Hair follicle dermal papilla cell (primary cell): Measurements from ENCODE around the gene SLCO2A1. TPM values are rescaled to one million over a fixed set of nuclear protein-coding genes. Genes with fewer than 3 reads are reported as not detected.

ENCODE experiments used
- total RNA-seq: library from RNA; depleted of rRNA; stranded (reverse); fragments of >200 nt; gene quantifications from 2 replicates; pipeline ENCODE4 v1.2.3, GENCODE V29; 2012

SLCO2A1 gene
- total RNA-seq = 0.73 and 2.4 TPM in 2 replicates

GRCh38 chr3:134029734-134030378 is at the start of gene SLCO2A1:
TSS of gene SLCO2A1 (minus strand) at chr3:134029925. CDS start at chr3:134029802, 123 bp downstream.

GRCh38 chr3:133895208-133896001 is 134.3 kb downstream of the SLCO2A1 start, which contains the start of gene RAB6B:
TSS of gene RAB6B (minus strand) at chr3:133895882. CDS start at chr3:133895466, 416 bp downstream.

Other genes starting within 250 kb of the SLCO2A1 start
- gene SRPRB, start 224.1 kb downstream of the SLCO2A1 start, total RNA-seq = 50.8 and 69.1 TPM in 2 replicates
- gene RAB6B, start 134.0 kb downstream of the SLCO2A1 start, total RNA-seq = 0.61 and 0.81 TPM in 2 replicates
- gene RYK, start 220.9 kb upstream of the SLCO2A1 start, total RNA-seq = 119 and 136 TPM in 2 replicates